GM10266 (cell line): Measurements from ENCODE around the gene RGS6.

Experiments used
- DNase-seq: peaks from one replicate; pipeline ENCODE4 v3.0.0; 2012; ENCODE audit errors: extremely low spot score
- TF ChIP-seq, protein P1 (sequence below): IDR thresholded peaks from 2 replicates; pipeline ENCODE4 v1.5.1; 2012; ENCODE audit warnings: mild to moderate bottlenecking, low read depth; ENCODE audit not compliant: control insufficient read depth, insufficient read depth; ENCODE audit errors: missing control alignments

The RGS6 gene

DNA sequence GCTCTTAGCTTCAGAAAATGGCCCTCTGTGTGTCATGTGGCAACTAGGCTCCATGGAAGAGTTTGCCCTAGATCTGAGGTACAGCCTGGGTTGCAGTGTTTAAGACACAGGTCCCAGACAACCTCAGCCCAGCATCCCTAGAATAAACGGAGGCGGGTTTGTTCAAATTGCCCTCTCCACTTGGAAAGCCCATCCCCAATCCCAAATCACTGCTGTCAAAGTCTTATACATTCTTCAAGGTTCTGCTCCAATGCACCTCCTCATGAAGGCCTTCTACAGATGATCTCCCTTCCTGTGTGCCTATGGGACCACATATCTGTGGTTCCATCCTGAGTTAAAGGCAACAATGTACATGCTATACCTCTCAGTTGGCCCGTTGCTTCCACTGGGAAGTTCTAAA lies 671.9 kb downstream of the RGS6 start:
- TF ChIP-seq, protein P1, sequence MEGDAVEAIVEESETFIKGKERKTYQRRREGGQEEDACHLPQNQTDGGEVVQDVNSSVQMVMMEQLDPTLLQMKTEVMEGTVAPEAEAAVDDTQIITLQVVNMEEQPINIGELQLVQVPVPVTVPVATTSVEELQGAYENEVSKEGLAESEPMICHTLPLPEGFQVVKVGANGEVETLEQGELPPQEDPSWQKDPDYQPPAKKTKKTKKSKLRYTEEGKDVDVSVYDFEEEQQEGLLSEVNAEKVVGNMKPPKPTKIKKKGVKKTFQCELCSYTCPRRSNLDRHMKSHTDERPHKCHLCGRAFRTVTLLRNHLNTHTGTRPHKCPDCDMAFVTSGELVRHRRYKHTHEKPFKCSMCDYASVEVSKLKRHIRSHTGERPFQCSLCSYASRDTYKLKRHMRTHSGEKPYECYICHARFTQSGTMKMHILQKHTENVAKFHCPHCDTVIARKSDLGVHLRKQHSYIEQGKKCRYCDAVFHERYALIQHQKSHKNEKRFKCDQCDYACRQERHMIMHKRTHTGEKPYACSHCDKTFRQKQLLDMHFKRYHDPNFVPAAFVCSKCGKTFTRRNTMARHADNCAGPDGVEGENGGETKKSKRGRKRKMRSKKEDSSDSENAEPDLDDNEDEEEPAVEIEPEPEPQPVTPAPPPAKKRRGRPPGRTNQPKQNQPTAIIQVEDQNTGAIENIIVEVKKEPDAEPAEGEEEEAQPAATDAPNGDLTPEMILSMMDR: no peak
- DNase-seq: no peak

DNA sequence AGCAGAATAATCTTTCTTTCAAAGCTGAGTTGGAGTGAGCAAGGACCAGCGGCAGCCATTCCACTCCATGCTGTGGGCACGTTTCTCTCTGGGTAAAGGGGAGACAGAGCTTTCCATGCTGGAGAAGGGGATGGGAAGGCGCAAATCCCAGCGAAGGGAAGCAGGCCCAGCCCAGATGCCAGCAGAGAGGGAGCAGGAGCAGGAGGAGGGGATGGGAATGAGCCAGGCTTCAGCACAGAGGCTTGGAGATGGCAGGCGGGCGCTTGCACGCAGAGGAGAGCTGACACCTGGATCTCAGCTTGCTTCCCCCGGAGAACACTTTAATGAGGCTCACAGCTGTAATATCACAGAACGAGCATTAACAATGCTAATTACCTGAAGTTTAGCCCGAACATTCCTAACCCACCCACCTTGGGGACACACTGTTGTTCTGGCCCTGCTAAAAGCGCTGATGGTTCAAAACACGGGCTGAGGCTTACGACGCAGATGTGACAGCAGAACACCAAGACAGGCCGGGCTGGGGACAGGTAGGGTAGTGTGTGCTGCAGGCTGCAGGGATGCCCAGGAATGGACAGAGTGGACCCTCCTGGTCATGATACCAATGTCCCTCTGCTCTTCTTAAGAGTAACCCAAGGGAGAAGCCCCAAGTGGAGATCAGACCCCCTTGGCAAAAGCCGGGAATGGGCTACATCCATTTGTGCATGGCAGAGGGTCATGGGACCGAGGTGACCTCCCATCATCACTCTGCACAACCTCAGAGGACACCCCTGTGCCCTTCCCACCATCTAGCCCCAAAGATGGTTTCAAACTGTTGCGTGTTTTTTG lies 673.1 kb downstream of the RGS6 start:
- no peak for DNase-seq
- TF ChIP-seq, protein P1: no peak

GRCh38 chr14:72605921-72606220 lies 673.6 kb downstream of the RGS6 start:
- TF ChIP-seq, protein P1: no peak
- DNase-seq: no peak

- DNase-seq: no peak
- TF ChIP-seq, protein P1: no peak
Observed at GRCh38 chr14:72606879-72607278, 674.6 kb downstream of the RGS6 start.

GRCh38 chr14:72607386-72608130 lies 675.3 kb downstream of the RGS6 start:
- no peak for DNase-seq
- TF ChIP-seq, protein P1: no peak

DNA sequence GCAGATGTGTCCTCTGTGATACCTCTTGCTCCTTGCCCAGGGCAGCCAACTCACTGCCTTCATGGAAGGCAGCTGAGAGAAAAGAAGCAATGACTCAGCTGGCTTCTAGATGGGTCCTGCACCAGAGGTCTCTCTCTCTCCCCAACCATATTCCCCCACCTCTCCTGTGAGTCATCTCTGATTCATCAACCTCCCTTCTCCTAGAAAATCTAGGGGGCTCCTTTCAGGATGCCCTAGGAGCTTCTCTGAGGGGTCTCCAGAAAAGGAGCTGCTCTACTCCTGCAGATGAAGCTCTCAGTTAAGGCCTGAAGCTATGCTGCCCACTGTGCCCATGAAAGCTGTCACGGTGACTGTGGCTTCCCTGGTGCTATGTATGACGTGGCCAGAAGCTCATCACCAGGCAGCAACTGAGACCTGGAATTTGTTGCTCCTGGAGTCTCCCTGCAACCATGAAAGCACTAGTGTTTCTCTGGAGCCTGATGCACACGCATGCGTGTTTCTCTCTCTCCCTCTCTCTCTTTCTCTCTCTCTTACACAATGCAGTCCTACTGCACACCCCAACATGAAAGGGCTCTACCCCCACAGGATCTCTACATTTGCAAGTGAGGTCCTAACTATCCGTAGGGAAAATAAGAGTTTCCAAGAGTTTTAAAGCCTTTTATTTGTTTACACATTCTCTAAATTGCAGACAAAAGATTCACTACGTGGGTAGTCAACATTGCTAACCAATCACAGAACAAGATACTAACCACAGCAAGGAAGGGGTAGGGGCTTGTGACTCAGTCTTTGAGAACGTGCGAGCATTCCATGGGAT lies 676.4 kb downstream of the RGS6 start:
- no peak for DNase-seq
- TF ChIP-seq, protein P1: no peak
